Measurements from ENCODE around the gene BNC2.

BNC2 gene

GRCh38 chr9:16527573-16527972 lies 342.9 kb downstream of the BNC2 start:
- no peak for DNase-seq

DNA sequence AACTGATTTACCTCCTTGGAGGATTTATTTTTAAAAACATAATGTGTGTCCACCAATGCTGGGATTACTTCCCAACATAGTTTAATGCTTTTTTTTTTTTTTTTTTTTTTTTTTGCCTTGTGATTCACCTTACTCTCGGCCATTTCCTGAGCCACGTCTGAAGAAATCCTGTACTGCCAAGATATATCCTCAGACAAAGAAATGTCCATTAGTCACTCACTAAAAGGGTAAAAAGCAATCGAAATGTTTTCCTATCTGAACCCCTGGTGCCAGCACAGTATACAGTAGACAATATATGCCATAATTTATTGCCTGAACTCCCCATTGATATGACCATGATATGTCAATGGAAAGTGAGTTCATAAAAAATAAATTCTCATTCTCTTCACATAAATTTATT lies 344.1 kb downstream of the BNC2 start:
- no peak for DNase-seq

DNA sequence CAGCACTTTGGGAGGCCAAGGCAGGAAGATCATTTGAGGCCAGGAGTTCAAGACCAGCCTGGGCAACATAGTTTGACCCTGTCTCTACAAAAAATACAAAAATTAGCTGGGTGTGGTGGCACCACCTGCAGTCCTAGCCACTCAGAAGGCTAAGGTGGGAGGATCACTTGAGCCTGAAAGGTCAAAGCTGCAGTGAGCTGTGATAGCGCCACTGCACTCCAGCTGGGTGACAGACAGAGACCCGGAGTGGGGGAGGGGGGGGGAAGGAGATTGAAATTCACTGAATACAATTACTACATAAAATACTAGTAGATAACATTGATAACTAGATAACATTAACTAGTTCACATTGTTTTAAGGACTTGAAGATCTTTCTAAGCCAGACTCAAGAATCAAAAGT lies 345.6 kb downstream of the BNC2 start:
- DNase-seq, result no peak

DNA sequence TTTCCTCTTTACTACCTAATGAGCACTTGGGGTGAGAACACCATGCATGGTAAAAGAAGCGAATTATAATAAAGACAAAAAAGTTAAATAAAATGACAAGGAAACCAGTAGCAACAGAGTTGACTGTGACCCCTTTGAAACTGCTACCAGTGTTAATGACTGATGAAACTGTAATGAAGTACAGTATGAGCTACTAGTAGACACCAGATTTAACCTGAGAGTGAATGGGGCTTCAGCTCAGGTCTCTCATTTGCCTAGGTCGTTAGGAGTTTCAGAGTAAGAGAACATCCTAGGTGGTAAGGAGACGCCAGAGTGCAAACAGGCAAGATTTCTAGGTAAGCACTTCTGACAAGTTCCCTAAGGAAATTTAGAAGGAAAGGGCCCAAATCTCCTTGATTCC lies 346.4 kb downstream of the BNC2 start:
- DNase-seq, result no peak

DNA sequence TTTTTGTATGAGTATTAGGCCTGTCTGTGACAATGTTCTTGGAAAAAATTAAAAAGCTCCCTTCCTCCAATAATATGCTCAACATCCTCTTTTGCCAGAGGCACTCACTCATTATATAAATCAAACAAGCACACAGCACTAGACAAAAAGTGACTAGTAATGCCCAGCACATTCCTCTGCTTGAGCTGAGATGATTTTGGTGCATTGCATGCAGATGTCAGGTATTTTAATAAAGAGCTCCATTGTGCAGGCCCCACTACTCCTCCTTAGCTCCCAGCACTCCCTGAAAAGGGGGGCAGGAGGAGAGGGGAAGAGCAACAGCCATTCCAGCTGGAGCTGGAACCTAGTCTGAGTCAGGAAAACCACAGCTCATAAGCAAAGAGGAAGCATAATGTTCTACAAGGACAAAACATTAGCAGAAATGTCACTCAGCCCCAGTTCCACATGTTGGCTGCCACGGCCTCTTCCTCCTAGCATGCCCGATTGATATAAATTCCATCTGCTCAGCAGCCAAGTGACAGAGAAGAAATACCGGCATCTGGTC lies 348.5 kb downstream of the BNC2 start:
- DNase-seq, result peak; percentile 68 to 69

DNA sequence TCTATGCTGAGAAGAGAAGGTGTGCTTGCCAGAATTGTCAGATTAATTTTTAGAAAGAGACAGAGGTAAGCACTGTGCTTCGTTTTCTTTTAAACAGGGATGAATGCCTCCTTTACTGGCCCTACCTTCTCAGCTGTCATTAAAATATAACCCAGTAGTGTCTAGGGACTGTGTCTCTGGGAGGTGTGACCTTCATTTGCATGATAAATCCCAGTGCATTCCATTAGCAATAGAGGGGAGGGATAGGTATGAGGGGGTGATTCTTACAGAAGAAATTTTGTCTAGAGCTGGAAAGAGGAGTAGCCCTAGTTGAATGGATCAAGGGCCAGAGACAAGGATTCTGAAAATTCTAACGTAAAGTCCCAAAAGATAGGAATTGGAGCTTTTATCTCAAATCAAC lies 351.5 kb downstream of the BNC2 start:
- DNase-seq, result no peak

GRCh38 chr9:16516891-16517290 lies 353.6 kb downstream of the BNC2 start:
- DNase-seq, result no peak

- DNase-seq, result no peak
Observed at GRCh38 chr9:16515879-16516301, 354.6 kb downstream of the BNC2 start.

- DNase-seq, result no peak
Observed at GRCh38 chr9:16515207-16515606, 355.3 kb downstream of the BNC2 start.

- no peak for DNase-seq
Observed at GRCh38 chr9:16514131-16514530, 356.3 kb downstream of the BNC2 start.

DNA sequence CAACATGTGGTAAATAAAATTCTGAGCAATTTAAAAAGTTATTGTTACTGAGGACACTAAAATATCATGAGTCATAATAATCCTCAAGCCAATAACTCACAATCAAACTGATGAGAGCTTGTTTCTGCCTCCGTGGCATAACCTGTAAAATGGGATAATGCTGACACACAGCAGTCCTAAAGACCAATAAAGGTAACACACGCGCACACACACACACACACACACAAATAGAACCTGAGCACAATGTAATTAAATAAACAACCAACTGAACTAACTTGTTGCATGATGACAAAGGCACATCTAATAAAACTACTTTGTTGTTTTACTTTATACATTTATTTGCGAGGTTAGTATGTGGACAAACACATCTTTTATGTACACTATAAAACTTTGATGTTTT lies 358.2 kb downstream of the BNC2 start:
- DNase-seq, result no peak

DNA sequence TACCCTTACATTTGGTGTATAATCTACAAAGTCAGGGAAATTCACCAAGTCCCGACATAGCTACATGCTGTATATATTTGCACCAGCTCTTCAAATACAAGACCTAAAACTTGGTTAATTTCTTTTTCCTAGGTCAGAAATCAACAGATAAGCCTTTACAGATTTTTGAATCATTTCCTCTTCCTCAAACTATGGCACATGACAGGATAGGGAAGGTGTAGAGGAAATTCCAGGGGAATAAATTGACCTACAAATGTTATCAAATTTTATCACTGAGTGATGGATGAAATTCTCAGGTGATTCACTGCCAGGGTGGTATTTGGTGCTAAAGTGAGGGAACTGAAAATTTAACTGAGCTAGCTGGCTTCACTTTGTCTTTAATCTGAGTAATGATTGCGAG lies 360.0 kb downstream of the BNC2 start:
- DNase-seq, result no peak

- DNase-seq, result no peak
Observed at GRCh38 chr9:16509997-16510396, 360.5 kb downstream of the BNC2 start.

GRCh38 chr9:16505199-16505598 lies 365.3 kb downstream of the BNC2 start:
- no peak for DNase-seq

- DNase-seq, result no peak
Observed at GRCh38 chr9:16501726-16502125, 368.7 kb downstream of the BNC2 start.

DNA sequence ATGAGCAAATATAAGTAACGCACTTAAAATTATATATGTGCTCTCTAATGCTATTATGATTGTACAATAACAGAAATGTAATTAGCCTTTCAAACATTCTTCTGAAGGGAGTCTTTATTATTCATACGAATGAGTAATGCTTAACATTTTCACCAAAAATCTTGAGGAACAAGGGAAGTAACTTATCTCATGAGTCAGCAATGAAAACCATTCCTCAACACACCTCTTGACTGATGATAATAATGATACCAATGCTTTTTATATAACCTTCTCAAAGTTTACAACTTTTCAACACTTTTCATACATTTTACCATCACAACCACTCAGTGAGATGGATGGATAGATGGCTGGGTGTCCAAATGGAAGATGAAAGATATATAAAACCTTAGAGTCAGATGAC lies 369.3 kb downstream of the BNC2 start:
- DNase-seq, result no peak

DNA sequence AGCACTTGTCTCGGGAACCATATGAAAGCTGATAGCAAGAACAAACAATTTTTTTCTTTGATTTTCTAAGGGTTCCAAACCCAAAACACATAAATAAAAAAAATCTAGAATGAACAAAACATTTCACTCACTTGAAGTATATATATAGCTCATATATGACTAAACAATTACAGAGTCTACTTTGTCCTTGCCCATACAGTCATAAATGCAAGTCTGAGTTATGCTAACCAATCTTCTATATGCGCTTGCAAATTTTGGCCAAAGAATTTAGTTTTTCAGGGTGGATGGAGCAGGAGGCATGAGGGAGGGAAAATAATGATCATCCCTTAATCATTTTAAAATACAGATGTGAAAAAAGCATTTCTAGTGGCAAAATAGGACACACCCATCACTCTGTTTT lies 370.1 kb downstream of the BNC2 start:
- no peak for DNase-seq

DNA sequence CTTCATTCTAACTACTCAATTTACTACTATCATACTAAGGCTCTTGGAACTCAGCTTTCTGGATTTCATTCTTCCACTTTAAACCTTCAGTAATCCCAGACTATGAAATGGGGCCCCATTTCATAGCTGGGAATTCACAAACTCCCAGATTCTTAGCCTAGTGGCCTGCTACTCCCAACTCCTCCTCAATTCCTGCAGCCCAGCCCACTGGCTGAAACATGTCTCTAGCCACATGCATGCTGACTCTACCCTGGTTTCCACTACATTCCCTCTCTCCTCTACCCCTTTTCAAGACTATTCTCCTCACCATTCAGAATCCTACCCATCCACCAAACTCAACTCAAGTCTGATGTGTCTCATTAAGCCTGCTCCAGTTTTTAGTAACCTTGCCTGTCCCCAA lies 370.6 kb downstream of the BNC2 start:
- no peak for DNase-seq

GRCh38 chr9:16496908-16497307 lies 373.6 kb downstream of the BNC2 start:
- DNase-seq, result no peak

GRCh38 chr9:16487915-16488314 lies 382.6 kb downstream of the BNC2 start:
- DNase-seq, result no peak

DNA sequence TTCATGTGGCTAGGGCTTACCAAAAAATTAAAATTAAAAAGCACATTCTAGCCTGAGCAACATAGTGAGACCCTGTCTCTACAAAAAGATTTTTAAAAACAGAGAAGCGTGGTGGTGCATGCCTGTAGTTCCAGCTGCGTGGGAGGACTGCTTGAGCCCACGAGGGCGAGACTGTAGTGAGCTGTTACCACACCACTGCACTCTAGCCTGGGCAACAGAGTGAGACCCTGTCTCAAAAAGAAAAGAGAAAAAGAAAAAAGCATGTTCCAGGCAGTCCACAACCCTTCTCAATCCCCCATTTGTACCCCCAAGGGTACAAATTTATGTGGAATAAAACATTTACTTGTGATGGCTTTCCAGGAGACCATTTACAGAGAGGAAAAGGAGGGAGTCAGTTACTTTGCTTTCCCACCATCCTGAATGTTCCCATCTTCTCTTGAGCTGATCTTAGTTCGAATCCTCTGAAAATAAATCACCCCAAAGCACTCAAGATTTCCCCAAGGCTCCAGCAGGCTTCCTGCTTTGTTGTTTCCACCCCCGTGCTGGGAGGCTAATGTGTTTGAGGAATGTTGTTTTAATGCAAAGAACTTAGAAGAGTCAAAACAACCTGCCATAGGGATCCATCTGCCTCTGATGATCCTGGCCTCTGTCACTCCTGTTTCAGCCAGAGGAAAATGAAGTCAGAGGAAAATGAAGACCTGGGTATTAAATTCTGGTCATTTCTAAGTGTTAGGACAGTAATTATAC lies 384.7 kb downstream of the BNC2 start:
- DNase-seq, result no peak

GRCh38 chr9:16485160-16485559 lies 385.3 kb downstream of the BNC2 start:
- no peak for DNase-seq

- DNase-seq, result no peak
Observed at GRCh38 chr9:16484744-16485143, 385.7 kb downstream of the BNC2 start.

GRCh38 chr9:16484180-16484579 lies 386.3 kb downstream of the BNC2 start:
- no peak for DNase-seq

- no peak for DNase-seq
Observed at GRCh38 chr9:16482764-16483163, 387.7 kb downstream of the BNC2 start.

Measured in Kasumi-1 (cell line).